Cortex of kidney (tissue), 1 donor: ENCODE data around the gene SYS1.

Experiments used
- DNase-seq: peaks from one replicate; lab custom pipeline; 2025; lab: John Stamatoyannopoulos, UW

Gene SYS1

DNA sequence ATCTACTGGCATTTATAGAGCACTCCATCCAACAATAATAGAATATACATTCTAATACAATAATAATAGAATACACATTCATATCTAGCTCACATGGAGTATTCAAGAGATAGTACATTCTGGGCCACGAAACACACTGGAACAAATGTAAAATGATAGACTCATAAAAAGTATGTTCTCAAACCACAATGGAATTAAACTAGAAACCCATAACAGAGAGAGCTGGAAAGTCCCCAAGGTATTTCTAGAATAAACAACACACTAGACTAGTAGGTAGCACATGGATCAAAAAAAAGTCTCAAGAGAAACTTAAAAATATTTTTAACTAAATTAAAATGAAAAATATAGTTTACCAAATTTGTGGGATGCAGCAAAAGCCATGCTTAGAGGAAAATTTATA is 24.3 kb downstream of the SYS1 start:
- DNase-seq, result no peak

DNA sequence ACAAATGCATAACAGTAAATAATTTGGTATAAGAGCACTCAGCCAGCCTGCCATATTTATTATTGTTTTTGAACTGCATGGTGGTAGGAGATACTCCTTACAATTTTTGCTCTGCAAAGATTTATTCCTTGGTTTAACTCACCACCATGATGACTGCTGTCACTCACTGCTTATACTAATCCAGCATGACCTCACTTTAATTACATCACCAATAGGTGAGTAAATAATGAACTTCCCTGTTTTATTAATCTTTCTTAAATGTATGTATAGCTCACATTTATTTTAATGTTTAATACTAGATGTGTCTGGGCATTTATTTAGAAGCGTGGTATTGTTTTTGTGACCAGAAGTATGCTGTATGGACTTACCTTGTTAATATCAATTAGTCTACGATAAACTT is 28.0 kb downstream of the SYS1 start:
- no peak for DNase-seq

DNA sequence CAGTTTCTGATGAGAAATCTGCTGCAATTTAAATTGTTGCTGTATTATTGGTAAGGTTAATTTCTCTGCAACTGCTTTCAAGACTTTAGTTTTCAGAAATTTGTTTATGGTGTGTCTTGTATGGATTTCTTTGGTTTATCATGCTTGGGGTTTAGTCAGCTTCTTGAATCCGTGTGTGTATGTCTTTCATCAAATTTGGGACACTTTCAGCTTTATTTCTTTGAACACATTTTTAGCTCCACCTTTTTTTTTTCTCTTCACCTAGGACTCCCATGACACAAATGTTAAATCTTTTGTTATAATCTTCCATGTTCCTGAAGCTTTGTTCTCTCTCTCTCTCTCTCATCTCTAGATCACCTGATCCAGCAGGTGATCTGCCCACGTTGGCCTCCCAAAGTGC is 28.6 kb downstream of the SYS1 start:
- no peak for DNase-seq

DNA sequence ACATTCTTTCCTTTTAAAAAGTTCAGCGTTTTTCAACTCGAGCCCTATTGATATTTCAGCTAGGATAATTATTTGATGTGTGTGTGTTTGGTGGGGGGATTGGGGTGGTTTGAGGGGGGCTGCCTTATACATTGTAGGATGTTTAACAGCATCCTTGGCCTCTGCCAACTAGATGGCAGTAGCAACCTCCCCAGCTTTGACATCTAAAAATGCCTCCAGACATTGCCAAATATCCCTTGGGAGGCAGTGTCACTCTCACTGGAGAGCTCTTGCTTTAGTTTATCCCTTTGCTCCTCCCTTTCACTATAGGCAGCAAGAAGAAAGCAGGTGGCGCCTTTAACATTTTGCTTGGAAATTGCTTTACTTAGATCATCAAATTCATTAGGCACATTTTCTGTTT is 29.8 kb downstream of the SYS1 start:
- DNase-seq, result no peak

DNA sequence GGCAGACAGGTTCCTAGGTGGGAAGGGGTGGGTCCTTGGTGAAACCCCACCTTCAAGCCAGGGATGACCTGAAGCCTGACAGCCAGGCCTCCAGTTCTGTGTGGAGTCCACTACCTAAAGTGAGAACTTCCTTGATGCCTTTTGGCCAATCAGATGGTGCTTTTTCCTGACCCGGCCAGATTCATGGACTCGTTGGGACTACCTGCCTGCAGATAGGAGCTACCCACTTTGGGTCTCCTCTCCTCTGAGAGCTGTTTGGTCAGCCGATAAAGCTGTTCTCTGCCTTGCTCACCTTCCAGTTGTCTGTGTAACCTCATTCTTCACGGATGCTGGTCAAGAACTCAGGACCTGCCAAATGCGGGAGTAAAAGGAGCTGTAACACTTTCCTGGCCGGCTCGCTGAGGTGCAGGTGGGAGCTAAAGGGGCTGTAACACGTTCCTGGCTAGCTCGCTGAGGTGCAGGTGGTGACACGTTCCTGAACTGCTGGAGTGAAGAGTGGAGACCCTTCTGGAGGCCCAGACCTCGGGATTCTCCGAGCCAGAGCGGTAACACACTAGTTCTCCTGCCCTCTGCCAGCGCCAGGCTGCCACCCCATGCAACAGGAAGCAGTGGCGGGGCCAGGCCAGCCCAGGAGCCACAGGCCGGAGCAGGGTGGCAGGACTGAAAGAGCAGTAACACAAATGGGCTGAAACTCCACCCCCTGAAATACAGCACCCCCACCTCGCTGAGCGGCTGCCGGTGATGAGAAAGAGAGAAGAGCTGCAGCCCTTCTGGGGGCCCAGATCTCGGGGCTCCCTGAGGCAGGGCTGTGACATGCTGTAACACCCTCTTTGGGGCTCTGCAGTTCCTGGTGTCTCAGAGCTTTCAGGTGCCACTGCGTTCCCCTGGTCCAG is 31.5 kb downstream of the SYS1 start:
- DNase-seq, result no peak

DNA sequence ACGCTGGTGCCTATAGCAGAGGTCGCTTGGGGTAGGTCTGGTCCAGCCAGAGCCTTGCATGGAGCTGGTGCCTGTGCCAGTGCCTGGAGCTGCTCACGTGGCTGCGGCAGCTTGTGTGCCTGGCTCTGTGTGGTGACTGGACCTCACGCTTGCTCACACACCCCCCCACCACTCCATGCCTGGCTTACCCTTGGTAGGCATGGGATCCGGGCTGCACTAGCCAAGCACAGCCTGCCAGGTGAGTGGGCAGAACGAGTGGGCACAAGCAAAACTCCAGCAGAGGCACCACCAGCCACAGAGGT is 32.1 kb downstream of the SYS1 start:
- DNase-seq, result no peak

DNA sequence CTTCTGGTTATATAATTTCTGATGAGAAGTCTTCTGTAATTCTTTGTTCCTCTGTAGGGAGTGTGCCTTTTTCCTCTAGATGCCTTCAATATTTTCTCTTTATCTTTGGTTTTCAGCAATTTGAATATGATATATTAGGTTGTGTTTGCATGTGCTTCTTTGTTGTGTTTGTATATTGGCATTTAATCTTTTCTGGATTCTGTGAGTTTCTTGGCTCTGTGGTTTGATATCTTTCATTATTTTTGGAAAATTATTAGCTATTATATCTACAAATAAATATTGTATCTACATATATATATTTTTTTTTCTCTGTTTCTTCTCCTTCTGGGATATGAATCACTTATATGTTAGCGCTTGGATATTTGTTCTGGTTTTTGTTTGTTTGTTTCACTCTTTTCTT is 36.1 kb downstream of the SYS1 start:
- no peak for DNase-seq

DNA sequence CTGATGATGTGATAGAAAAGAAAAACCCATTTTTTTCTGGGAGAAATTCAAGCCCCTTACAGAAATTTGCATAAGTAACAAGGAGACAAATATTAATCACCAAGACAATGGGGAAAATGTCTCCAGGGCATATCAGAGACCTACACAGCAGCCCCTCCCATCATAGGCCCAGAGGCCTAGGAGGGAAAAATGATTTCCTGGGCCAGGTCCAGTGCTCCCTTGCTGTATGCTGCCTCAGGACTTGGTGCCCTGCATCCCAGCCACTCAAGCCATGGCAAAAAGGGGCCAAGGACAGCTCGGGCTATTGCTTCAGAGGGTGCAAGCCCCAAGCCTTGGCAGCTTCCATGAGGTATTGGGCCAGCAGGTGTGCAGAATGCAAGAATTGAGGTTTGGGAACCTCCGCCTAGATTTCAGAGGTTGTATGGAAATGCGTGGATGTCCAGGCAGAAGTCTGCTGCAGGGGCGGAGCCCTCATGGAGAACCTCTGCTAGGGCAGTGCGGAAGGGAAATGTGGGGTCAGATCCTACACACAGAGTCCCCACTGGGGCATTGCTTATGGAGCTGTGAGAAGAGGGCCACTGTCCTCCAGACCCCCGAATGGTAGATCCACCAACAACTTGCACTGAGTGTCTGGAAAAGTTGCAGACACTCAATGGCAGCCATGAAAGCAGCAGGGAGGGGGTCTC is 37.5 kb downstream of the SYS1 start:
- no peak for DNase-seq

DNA sequence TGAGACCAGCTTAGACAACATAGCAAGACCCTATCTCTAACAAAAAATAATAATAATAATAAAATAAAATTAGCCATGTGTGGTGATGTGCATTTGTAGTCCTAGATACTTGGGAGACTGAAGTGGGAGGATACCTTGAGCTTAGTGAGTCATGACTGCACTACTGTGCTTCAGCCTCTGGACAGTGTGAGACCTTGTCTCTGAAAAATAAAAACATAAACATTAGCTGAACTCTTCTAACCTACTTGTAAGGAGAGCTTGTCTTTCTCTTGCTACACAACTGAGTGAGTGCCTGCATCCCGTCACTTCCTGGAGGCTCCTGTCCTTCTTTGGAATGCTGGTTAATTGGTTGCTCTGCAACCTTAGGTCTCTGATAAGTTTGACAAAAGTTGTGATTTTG is 40.0 kb downstream of the SYS1 start:
- DNase-seq, result no peak

DNA sequence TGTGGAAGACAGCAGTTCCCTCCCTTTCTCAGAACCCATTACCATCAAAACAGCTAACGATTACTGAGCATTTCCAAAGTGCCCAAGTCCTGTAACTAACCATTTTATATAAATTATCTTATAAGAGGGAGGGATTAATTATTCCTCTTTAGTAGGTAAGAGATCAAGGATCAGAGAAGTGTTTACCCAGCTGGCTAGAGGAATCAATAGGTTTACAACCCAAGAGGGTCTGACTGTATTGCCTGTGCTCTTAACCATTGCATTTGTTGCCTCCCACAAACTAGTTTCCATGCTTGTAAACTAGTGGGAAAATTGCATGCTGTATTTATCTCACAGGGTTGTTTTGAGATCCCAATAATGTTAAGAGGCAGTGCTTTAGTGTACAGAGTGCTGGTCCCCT is 41.5 kb downstream of the SYS1 start:
- no peak for DNase-seq

DNA sequence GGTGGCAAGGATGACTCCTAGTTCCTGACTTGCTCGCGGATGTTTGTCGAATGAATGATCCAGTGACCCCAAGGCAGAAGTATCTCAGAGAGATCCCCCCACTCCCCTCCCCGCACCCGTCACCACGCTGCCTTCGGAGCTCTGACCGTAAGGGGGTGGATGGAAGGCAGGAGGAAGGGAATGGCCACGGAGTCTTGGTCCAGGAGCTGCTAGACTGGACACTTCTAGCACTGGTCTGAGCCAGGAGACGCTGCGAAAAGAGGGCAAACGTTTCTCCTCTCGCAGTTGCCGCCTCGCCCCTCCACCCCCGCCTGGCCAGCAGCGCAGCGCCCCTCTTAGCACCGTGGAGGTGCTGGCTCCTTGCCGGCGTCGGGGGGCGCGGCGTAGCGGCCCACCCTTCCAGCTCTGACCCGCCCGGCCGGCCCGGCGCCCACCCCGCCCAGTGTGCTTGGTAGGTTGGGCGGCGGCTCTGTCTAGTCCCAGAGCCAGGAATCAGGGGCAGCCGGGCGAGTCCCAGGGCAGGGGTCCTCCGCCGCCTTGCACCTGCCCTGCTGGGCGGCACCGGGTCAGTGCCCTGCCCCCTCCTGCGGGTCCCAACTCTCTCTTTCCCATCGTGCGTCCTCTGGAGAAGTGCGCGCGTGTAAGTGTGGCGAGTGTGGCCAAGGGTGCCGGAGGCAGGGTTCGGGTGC is 42.8 kb downstream of the SYS1 start:
- no peak for DNase-seq

DNA sequence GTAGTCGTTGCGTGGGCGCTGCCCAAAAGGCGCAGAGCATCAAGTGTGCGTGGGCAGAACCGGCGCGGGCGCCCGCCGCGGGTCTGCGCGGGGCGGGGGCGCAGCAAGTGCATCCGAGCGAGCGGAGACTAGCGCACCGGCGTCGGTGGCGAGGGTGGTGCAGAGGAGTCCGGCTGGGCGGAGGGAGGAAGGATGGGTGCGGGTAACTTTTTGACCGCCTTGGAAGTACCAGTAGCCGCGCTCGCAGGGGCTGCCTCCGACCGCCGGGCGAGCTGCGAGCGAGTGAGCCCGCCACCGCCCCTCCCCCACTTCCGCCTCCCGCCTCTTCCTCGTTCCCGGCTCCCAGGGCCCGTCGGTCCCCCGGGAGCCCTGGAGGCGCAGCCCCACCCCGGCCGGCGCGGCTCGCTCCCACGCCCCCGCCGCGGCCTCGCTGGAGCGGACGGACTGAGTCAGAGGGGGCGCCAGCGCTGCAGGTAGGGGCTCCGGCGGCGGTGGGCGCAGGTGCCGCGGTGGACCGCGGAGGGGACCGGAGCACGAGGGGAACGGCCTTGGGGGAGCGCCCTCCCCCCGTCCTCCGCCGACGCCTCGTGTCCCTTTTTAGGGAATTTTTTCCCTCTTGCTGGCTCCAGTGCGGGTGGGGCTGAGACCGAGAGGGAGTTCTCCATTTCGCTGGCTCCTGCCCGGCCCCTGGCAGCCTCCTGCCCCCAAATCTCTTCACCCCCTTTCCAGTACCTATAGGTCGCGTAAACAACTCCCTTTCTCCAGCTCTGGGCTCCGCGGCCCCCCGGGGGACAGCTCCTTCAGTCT is 43.5 kb downstream of the SYS1 start:
- no peak for DNase-seq

DNA sequence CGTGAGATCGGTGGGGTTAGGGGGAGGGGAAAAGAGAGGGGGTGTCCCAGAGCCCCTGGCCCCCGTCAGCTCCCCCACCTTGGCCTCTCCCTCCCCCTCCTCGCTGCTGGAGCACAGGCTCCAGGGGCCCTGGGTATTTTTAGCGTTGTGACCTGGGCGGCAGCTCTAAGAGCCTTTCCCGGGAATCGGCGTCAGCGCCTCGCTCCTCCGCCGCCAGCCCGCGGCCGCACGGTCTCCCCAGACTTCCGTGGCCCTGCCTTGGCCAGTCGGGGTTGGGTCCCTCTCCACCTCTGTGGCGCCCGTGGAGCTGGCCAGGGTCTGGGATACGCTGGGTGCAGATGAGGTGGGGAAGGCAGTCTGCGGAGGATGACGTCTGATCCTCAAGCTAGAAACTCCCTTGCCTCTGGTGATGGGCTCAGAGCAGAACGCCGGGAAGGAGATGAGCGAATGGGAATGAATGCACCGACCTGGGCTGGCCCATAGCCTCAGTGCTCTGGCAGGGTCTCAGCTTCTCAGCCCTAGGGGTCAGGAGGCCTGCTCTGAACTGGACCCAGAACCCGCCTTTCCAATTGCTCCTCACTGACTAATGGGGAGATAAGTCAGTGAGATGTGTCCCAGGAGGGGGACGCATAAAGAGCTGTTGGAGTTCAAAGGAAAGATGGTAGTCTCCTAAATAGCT is 44.2 kb downstream of the SYS1 start:
- no peak for DNase-seq

DNA sequence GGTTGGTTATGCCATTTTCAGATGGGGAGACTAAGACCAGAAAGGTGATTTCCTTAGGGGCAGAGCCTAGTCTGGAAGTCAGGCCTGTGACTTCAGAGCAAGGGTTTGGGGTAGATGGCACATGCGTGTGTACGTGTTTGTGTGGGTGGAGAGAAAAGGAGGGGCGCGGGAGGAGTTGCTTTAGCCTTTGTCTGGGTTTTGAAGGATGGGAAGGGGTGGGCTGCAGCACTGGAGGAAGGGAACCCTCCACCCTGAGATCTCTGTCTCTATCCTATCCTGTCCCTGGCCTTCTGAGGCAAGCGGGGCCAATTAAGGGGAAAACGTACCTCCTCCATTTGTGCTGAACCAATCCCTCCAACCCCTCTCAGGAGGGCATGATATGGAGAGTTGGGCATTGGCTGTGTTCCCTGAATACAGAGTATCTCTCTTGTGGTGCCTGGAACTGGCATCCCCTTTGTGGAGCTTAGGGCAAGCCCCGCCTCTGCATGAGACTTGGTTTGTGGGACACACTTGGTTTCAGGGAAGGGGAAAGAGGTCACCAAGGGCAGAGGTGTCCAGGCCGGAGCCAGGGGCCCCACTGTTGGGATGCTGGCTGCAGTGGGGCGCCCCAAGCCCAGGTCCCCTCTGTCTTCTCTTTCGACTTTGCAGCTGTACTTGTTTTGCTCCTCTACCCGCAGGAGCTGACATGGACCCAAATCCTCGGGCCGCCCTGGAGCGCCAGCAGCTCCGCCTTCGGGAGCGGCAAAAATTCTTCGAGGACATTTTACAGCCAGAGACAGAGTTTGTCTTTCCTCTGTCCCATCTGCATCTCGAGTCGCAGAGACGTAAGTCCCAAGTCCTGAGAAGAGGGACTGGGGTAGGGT is 45.1 kb downstream of the SYS1 start, which contains the start of gene DBNDD2:
TSS of gene DBNDD2 (plus strand) at position 507 of the 863 bp plus-strand sequence. CDS start at position 686, 179 bp downstream.
- DNase-seq, result no peak

DNA sequence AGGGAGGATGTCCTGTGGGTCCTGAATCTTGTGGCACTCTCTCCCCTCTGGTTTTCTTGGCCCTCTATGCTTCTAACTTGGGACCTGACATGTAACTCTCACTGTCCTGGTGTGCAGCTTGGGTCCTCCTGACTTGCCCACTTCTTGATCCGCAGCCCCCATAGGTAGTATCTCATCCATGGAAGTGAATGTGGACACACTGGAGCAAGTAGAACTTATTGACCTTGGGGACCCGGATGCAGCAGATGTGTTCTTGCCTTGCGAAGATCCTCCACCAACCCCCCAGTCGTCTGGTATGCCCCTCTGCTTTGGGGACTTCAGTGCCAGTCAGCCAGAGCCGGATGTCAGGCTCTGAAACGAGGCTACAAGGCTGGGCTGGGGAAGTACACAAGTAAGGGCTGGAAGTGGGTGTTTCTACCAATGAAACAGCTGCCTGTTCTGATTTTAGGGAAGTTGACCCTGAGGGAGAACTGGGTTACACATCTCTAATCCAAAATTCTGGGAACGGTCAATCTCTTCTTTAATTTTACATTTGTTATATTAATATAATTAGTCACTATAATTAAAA is 45.8 kb downstream of the SYS1 start:
- no peak for DNase-seq

DNA sequence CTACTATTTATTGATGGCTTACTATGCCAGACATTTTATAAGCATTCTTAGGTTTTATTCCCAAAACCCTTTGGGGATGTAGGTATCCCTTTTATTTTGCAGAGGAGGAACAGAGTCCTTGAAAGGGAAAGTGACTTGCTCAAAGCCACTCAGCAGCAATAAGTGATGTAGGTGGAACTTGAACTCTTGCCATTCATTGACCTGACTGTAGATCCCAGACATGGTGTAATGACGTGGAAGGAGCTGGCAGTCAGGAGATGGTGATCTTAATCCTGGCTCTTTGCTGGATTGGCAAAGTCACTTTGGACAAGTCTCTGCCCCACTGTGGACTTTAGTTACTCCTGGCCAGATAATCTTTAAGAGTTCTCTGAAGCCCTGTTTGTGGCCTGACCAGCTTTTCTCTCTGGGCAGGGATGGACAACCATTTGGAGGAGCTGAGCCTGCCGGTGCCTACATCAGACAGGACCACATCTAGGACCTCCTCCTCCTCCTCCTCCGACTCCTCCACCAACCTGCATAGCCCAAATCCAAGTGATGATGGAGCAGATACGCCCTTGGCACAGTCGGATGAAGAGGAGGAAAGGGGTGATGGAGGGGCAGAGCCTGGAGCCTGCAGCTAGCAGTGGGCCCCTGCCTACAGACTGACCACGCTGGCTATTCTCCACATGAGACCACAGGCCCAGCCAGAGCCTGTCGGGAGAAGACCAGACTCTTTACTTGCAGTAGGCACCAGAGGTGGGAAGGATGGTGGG is 46.7 kb downstream of the SYS1 start:
- DNase-seq, result no peak

DNA sequence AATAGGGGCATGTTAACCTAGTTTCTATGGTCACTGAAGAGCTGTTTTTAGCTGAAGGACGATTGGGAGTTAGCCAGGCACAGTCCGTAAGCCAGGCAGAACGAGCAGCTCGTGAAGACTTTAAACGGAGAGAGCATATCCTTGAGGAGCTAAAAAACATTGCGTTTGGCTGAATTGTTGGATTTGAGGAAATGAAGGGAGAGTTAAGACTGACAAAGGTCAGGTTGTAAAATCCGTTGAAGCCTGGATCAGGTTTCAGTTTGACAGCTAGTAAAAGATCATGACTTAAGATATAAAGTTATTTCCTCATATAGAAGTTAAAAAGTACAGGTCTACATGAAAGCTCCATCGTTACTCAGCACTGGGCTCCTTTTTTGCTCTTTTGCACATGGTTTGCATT is 47.9 kb downstream of the SYS1 start:
- DNase-seq, result no peak

DNA sequence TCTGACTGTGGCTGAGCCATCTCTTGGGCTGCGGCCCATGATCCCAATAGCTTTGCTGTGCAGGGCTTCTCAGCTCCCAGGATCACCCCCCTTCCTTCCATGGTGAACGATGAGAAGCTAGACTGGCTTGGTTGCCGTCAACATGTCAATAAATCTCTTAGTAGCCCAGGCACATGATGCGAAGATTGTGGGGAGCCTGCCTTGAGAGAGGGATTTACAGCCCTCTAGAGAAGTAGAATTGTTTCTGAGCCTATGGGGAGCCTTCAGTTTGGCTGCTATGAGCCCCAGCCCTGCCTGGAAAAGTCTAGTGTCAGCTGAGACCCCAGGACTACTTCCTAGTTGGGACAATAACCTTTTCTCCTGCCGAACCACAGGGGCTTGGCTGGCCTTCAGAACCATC is 49.7 kb downstream of the SYS1 start:
- DNase-seq, result no peak

DNA sequence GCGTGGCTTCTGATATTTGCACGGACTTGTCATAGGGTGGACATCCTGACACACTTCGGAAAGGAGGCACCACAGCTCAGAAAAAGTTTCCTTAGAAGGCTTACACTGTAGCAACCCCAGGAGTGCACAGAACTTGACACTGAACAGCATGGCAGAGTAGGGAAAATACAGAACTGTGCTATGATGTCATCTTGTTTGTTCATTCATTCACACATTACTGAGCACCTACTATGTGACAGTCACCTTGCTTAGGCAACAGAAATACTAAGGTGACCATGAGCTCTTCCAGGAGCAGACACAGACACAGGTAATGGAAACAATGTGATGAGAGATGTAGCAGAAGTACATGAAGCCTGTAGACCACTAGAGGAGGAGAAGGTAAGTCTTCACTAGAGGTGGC is 50.5 kb downstream of the SYS1 start:
- no peak for DNase-seq
